GM23338 (cell line): ENCODE measurements around the gene UNC5A. TPM values are rescaled to one million over a fixed set of nuclear protein-coding genes. Genes with fewer than 3 reads are reported as not detected.

ENCODE experiments used
- ATAC-seq: fragments of 200-7000 bp; cut with Tn5 transposase; 3 replicates; pipeline ENCODE4 v1.9.1; 2020
- DNase-seq: peaks from one replicate; pipeline ENCODE4 v3.0.0-alpha.2; 2015; ENCODE audit warnings: low spot score
- H2AFZ ChIP-seq: fragments of 200-600 bp; sonication (generic); 2 replicates; pipeline ENCODE4 v1.8.0; 2016; ENCODE audit warnings: antibody characterized with exemption, mild to moderate bottlenecking, moderate library complexity
- H3F3A ChIP-seq: fragments of 200-600 bp; sonication (generic); replicated peaks from 2 replicates; pipeline ENCODE4 v1.8.0; 2017; ENCODE audit warnings: antibody characterized with exemption, mixed run types, low read depth
- H3K27ac ChIP-seq: fragments of 200-600 bp; sonication (generic); 2 replicates; pipeline ENCODE4 v1.6.1; 2016; ENCODE audit warnings: low read depth
- H3K27me3 ChIP-seq: fragments of 200-600 bp; sonication (generic); 2 replicates; pipeline ENCODE4 v1.8.0; 2016; ENCODE audit warnings: mild to moderate bottlenecking, mixed run types, moderate library complexity; ENCODE audit not compliant: insufficient read depth
- H3K36me3 ChIP-seq: fragments of 200-600 bp; sonication (generic); 2 replicates; pipeline ENCODE4 v1.8.0; 2016; ENCODE audit warnings: mild to moderate bottlenecking; ENCODE audit not compliant: insufficient read depth
- H3K4me1 ChIP-seq: fragments of 200-600 bp; sonication (generic); 2 replicates; pipeline ENCODE4 v1.8.0; 2016; ENCODE audit warnings: mild to moderate bottlenecking, moderate library complexity; ENCODE audit not compliant: insufficient read depth
- H3K4me2 ChIP-seq: fragments of 200-600 bp; sonication (generic); 2 replicates; pipeline ENCODE4 v1.7.1; 2017; ENCODE audit warnings: mixed run types
- H3K4me3 ChIP-seq: fragments of 200-600 bp; sonication (generic); 2 replicates; pipeline ENCODE4 v1.6.1; 2016; ENCODE audit warnings: mixed run types
- H3K79me2 ChIP-seq: fragments of 200-600 bp; sonication (generic); replicated peaks from 2 replicates; pipeline ENCODE4 v1.8.0; 2017; ENCODE audit warnings: mild to moderate bottlenecking; ENCODE audit not compliant: insufficient read depth
- H3K9me2 ChIP-seq: fragments of 200-600 bp; sonication (generic); 2 replicates; pipeline ENCODE4 v1.8.0; 2017; ENCODE audit not compliant: insufficient read depth
- H4K20me1 ChIP-seq: fragments of 200-600 bp; sonication (generic); replicated peaks from 2 replicates; pipeline ENCODE4 v1.8.0; 2017; ENCODE audit warnings: mild to moderate bottlenecking; ENCODE audit not compliant: insufficient read depth
- H3K27ac Mint-ChIP-seq: 2 replicates; pipeline ENCODE4 v1.8.0; 2020; ENCODE audit warnings: inconsistent platforms, mild to moderate bottlenecking, moderate library complexity, mixed read lengths
- H3K27me3 Mint-ChIP-seq: 3 replicates; pipeline ENCODE4 v1.8.0; 2022; ENCODE audit warnings: low read depth, mild to moderate bottlenecking, moderate library complexity, mixed read lengths, inconsistent platforms; ENCODE audit not compliant: insufficient read depth, poor library complexity
- H3K36me3 Mint-ChIP-seq: 3 replicates; pipeline ENCODE4 v1.8.0; 2021; ENCODE audit warnings: low read depth, mild to moderate bottlenecking, inconsistent platforms, moderate library complexity, mixed read lengths
- H3K4me1 Mint-ChIP-seq: 3 replicates; pipeline ENCODE4 v1.8.0; 2020; ENCODE audit warnings: mild to moderate bottlenecking, inconsistent platforms, mixed read lengths
- H3K4me3 Mint-ChIP-seq: 3 replicates; pipeline ENCODE4 v1.8.0; 2021; ENCODE audit warnings: moderate library complexity, mild to moderate bottlenecking, inconsistent platforms, mixed read lengths
- H3K9me3 Mint-ChIP-seq: 3 replicates; pipeline ENCODE4 v1.8.0; 2020; ENCODE audit warnings: moderate library complexity, mild to moderate bottlenecking, inconsistent platforms, mixed read lengths
- CREB1 ChIP-seq: fragments of 250-450 bp; sonication (Bioruptor Pico); IDR thresholded peaks from 2 replicates; pipeline ENCODE4 v1.5.0; 2020; ENCODE audit warnings: low read depth, mild to moderate bottlenecking, moderate library complexity
- EZH2 ChIP-seq: fragments of 200-600 bp; sonication (generic); IDR thresholded peaks from one replicate; pipeline ENCODE4 v1.8.0; 2017; ENCODE audit warnings: antibody characterized with exemption, mild to moderate bottlenecking, low read depth; ENCODE audit not compliant: unreplicated experiment
- EZH2phosphoT487 ChIP-seq: fragments of 200-600 bp; sonication (generic); IDR thresholded peaks from one replicate; pipeline ENCODE4 v1.8.1; 2018; ENCODE audit warnings: antibody characterized with exemption; ENCODE audit not compliant: unreplicated experiment
- JUNB ChIP-seq: IDR thresholded peaks from one replicate; pipeline ENCODE4 v1.6.1; 2016; ENCODE audit warnings: antibody characterized with exemption; ENCODE audit not compliant: unreplicated experiment
- NANOG ChIP-seq: IDR thresholded peaks from 2 replicates; pipeline ENCODE4 v1.6.1; 2016; ENCODE audit warnings: antibody characterized with exemption, borderline replicate concordance
- POLR2AphosphoS5 ChIP-seq: IDR thresholded peaks from 2 replicates; pipeline ENCODE4 v1.6.1; 2016; ENCODE audit warnings: antibody characterized with exemption, low read depth
- STAT1 ChIP-seq: IDR thresholded peaks from one replicate; pipeline ENCODE4 v1.6.1; 2016; ENCODE audit warnings: antibody characterized with exemption; ENCODE audit not compliant: unreplicated experiment
- ZNF331 ChIP-seq: fragments of 250-450 bp; sonication (Bioruptor Pico); IDR thresholded peaks from 2 replicates; pipeline ENCODE4 v1.5.0; 2020; ENCODE audit warnings: low read depth, mild to moderate bottlenecking, moderate library complexity
- polyA plus RNA-seq: library from polyadenylated mRNA; unstranded; fragments of >200 nt; fragmentation: Nextera tagmentation; extraction: Ambion mirVana; gene quantifications from 2 replicates; pipeline ENCODE4 v1.2.1, GENCODE V29; 2016
- total RNA-seq: library from RNA; depleted of rRNA; stranded (reverse); fragments of >200 nt; shearing (Covaris generic); gene quantifications from 2 replicates; pipeline ENCODE4 v1.2.3, GENCODE V29; 2014
- TF ChIP-seq, protein P1 (sequence below), 2 experiments: fragments of 200-600 bp in 1 of 2; sonication (generic) in 1 of 2; conservative IDR thresholded peaks; 2 replicates each; pipeline versions ENCODE4 v1.5.1 to v1.6.1; 2016 to 2017; ENCODE audit warnings: antibody characterized with exemption in 2 of 2, low read depth in 2 of 2, mild to moderate bottlenecking in 2 of 2, moderate library complexity in 1 of 2
- TF ChIP-seq, protein P2 (sequence below): fragments of 250-450 bp; sonication (Bioruptor Pico); IDR thresholded peaks from 2 replicates; pipeline ENCODE4 v1.5.0; 2020; ENCODE audit warnings: mild to moderate bottlenecking, moderate library complexity

The UNC5A gene
- total and polyA plus RNA-seq, 2 experiments from 2014 or later, result 0.92 to 3.9 TPM

GRCh38 chr5:176817841-176818377 lies 7.5 kb downstream of the UNC5A start:
- H3K4me3 Mint-ChIP-seq, result peak overlapping the region; percentile 63
- no peaks in the 10 kb centered on the region for H3K9me3 Mint-ChIP-seq
- H3K4me1 ChIP-seq, result peaks cover 10% of the 10 kb centered on the region
- H4K20me1 ChIP-seq, result no peaks in the 10 kb centered on the region; the same call in 1 of the 2 replicates
- no peaks in the 10 kb centered on the region for H3K36me3 Mint-ChIP-seq
- no peaks in the 10 kb centered on the region for H3K9me2 ChIP-seq
- H2AFZ ChIP-seq, result peak overlapping the region; percentile 92; the same call in 1 of the 2 replicates
- TF ChIP-seq, protein P1, sequence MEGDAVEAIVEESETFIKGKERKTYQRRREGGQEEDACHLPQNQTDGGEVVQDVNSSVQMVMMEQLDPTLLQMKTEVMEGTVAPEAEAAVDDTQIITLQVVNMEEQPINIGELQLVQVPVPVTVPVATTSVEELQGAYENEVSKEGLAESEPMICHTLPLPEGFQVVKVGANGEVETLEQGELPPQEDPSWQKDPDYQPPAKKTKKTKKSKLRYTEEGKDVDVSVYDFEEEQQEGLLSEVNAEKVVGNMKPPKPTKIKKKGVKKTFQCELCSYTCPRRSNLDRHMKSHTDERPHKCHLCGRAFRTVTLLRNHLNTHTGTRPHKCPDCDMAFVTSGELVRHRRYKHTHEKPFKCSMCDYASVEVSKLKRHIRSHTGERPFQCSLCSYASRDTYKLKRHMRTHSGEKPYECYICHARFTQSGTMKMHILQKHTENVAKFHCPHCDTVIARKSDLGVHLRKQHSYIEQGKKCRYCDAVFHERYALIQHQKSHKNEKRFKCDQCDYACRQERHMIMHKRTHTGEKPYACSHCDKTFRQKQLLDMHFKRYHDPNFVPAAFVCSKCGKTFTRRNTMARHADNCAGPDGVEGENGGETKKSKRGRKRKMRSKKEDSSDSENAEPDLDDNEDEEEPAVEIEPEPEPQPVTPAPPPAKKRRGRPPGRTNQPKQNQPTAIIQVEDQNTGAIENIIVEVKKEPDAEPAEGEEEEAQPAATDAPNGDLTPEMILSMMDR (conservative IDR thresholded peaks at IDR 0.05; ENCODE audit: low read depth in 2 of 2), result peak; percentile 62 to 70
- TF ChIP-seq EZH2, result no peak
- H3K36me3 ChIP-seq, result no peaks in the 10 kb centered on the region
- peaks cover 51% of the 10 kb centered on the region for H3K4me1 Mint-ChIP-seq
- H3K27me3 ChIP-seq, result peaks cover 6% of the 10 kb centered on the region; the same call in 1 of the 2 replicates
- H3K79me2 ChIP-seq, result no peaks in the 10 kb centered on the region
- H3K27me3 Mint-ChIP-seq, result peaks cover 32% of the 10 kb centered on the region
- H3K4me3 ChIP-seq, result peak overlapping the region; percentile 72
- no peaks in the 10 kb centered on the region for H3F3A ChIP-seq
- peak overlapping the region; percentile 88 for H3K4me2 ChIP-seq
- ATAC-seq (peak; percentile 64), DNase-seq (peak; percentile 83)
- H3K27ac Mint-ChIP-seq, result no peak overlapping the region
- H3K27ac ChIP-seq, result no peak overlapping the region

DNA sequence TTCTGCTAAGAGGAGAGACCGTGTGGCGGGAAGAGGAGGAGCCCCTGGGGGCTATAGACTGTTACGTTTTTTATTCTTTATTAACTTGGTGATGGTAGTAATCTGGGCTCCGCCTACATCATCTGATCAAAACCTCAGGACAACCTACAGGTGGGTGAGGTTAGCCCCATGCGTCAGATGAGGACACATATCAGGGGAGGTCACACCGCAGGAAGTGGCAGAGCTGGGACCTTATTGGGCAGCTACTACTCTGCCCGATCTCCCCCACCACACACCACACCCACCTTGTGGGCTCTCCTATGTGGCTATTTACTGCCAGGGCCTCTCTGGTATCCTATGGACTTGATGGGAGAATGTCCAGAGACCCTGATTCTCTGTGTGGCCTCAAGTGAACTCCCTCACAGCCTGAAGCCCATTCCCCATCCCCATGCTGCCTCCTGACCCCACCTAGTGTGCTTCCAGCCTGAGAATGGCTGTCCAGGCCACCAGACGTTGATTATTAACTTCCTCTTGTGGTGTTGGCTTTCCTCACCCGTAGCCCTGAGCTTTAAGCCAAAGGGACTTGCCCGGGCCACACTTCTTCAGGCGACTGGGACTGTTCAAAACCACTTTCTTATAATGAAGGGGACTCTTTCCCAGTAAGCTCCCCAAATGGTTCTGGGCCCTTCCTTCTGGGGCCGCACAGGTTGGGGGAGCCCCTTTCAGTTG lies 8.2 kb downstream of the UNC5A start:
- peaks cover 48% of the 10 kb centered on the region for H3K4me1 Mint-ChIP-seq
- Histone ChIP-seq H3K27me3 (peaks cover 6% of the 10 kb centered on the region; the same call in 1 of the 2 replicates), H3K4me3 (peak overlapping the region; percentile 72)
- TF ChIP-seq, protein P1 (conservative IDR thresholded peaks at IDR 0.05; ENCODE audit: low read depth in 2 of 2), result no peak
- TF ChIP-seq NANOG (no peak), POLR2AphosphoS5 (no peak), JUNB (no peak), STAT1 (no peak), EZH2phosphoT487 (no peak), CREB1 (CRISPR knock-in tag) (no peak), ZNF331 (CRISPR knock-in tag) (no peak)
- TF ChIP-seq, protein P2, sequence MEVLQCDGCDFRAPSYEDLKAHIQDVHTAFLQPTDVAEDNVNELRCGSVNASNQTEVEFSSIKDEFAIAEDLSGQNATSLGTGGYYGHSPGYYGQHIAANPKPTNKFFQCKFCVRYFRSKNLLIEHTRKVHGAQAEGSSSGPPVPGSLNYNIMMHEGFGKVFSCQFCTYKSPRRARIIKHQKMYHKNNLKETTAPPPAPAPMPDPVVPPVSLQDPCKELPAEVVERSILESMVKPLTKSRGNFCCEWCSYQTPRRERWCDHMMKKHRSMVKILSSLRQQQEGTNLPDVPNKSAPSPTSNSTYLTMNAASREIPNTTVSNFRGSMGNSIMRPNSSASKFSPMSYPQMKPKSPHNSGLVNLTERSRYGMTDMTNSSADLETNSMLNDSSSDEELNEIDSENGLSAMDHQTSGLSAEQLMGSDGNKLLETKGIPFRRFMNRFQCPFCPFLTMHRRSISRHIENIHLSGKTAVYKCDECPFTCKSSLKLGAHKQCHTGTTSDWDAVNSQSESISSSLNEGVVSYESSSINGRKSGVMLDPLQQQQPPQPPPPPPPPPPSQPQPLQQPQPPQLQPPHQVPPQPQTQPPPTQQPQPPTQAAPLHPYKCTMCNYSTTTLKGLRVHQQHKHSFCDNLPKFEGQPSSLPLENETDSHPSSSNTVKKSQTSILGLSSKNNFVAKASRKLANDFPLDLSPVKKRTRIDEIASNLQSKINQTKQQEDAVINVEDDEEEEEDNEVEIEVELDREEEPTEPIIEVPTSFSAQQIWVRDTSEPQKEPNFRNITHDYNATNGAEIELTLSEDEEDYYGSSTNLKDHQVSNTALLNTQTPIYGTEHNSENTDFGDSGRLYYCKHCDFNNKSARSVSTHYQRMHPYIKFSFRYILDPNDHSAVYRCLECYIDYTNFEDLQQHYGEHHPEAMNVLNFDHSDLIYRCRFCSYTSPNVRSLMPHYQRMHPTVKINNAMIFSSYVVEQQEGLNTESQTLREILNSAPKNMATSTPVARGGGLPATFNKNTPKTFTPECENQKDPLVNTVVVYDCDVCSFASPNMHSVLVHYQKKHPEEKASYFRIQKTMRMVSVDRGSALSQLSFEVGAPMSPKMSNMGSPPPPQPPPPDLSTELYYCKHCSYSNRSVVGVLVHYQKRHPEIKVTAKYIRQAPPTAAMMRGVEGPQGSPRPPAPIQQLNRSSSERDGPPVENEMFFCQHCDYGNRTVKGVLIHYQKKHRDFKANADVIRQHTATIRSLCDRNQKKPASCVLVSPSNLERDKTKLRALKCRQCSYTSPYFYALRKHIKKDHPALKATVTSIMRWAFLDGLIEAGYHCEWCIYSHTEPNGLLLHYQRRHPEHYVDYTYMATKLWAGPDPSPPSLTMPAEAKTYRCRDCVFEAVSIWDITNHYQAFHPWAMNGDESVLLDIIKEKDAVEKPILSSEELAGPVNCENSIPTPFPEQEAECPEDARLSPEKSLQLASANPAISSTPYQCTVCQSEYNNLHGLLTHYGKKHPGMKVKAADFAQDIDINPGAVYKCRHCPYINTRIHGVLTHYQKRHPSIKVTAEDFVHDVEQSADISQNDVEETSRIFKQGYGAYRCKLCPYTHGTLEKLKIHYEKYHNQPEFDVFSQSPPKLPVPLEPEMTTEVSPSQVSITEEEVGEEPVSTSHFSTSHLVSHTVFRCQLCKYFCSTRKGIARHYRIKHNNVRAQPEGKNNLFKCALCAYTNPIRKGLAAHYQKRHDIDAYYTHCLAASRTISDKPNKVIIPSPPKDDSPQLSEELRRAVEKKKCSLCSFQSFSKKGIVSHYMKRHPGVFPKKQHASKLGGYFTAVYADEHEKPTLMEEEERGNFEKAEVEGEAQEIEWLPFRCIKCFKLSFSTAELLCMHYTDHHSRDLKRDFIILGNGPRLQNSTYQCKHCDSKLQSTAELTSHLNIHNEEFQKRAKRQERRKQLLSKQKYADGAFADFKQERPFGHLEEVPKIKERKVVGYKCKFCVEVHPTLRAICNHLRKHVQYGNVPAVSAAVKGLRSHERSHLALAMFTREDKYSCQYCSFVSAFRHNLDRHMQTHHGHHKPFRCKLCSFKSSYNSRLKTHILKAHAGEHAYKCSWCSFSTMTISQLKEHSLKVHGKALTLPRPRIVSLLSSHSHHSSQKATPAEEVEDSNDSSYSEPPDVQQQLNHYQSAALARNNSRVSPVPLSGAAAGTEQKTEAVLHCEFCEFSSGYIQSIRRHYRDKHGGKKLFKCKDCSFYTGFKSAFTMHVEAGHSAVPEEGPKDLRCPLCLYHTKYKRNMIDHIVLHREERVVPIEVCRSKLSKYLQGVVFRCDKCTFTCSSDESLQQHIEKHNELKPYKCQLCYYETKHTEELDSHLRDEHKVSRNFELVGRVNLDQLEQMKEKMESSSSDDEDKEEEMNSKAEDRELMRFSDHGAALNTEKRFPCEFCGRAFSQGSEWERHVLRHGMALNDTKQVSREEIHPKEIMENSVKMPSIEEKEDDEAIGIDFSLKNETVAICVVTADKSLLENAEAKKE (CRISPR knock-in tag), result no peak

More for the DNA sequence above, 8.2 kb downstream of the UNC5A start:
- DNase-seq (no peak), ATAC-seq (peak; percentile 1; the same call in 1 of the 3 replicates)
- H3K36me3 Mint-ChIP-seq, result no peaks in the 10 kb centered on the region
- Histone ChIP-seq H3K27ac (no peak overlapping the region), H3K4me1 (peaks cover 10% of the 10 kb centered on the region), H3K4me2 (peak overlapping the region; percentile 88), H3K9me2 (no peaks in the 10 kb centered on the region), H3K36me3 (no peaks in the 10 kb centered on the region), H3K79me2 (no peaks in the 10 kb centered on the region), H3F3A (no peaks in the 10 kb centered on the region), H4K20me1 (no peaks in the 10 kb centered on the region; the same call in 1 of the 2 replicates), H2AFZ (peak overlapping the region; percentile 92; the same call in 1 of the 2 replicates)
- peaks cover 26% of the 10 kb centered on the region for H3K27me3 Mint-ChIP-seq
- no peaks in the 10 kb centered on the region for H3K9me3 Mint-ChIP-seq
- peak overlapping the region; percentile 63 for H3K4me3 Mint-ChIP-seq
- no peak overlapping the region for H3K27ac Mint-ChIP-seq
